ENCODE measurements around the gene BSCL2. TPM values are rescaled to one million over a fixed set of nuclear protein-coding genes. Genes with fewer than 3 reads are reported as not detected.

BSCL2 gene
- total and polyA plus RNA-seq, 7 donors, result 18.0 to 72.3 (median 46.8) TPM

GRCh38 chr11:62719302-62719978 lies 12.2 kb upstream of the BSCL2 start:
- intact Hi-C loops (cut with DNase I), result no loop called here
- Histone ChIP-seq H3K36me3 (peaks cover 84 to 99% (median 92%) of the 10 kb centered on the region in 4 donors), H3K27me3 (no peaks in the 10 kb centered on the region), H3K27ac (no peak overlapping the region), H3K4me3 (no peak overlapping the region), H3K9me3 (no peaks in the 10 kb centered on the region), H3K4me1 (peaks cover 0 to 18% (median 14%) of the 10 kb centered on the region in 4 donors)
- 77 to 81% methylated on average over 2 of the region's 2 CpGs for WGBS, 2 donors
- TF ChIP-seq, protein P1, sequence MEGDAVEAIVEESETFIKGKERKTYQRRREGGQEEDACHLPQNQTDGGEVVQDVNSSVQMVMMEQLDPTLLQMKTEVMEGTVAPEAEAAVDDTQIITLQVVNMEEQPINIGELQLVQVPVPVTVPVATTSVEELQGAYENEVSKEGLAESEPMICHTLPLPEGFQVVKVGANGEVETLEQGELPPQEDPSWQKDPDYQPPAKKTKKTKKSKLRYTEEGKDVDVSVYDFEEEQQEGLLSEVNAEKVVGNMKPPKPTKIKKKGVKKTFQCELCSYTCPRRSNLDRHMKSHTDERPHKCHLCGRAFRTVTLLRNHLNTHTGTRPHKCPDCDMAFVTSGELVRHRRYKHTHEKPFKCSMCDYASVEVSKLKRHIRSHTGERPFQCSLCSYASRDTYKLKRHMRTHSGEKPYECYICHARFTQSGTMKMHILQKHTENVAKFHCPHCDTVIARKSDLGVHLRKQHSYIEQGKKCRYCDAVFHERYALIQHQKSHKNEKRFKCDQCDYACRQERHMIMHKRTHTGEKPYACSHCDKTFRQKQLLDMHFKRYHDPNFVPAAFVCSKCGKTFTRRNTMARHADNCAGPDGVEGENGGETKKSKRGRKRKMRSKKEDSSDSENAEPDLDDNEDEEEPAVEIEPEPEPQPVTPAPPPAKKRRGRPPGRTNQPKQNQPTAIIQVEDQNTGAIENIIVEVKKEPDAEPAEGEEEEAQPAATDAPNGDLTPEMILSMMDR (IDR thresholded peaks at IDR 0.05), result no peak
- TF ChIP-seq POLR2A (IDR thresholded peaks at IDR 0.05) (no peak), EP300 (IDR thresholded peaks at IDR 0.05) (no peak), POLR2AphosphoS5 (IDR thresholded peaks at IDR 0.05) (no peak)
- DNase-seq, result no peak

- 90 to 96% methylated on average over 11 of the region's 11 CpGs for WGBS, 2 donors
- H3K4me3 ChIP-seq, result no peak overlapping the region
- TF ChIP-seq, protein P1 (IDR thresholded peaks at IDR 0.05), result no peak
- TF ChIP-seq EP300 (IDR thresholded peaks at IDR 0.05), result no peak
- TF ChIP-seq POLR2AphosphoS5 (IDR thresholded peaks at IDR 0.05), result no peak
- no peak for TF ChIP-seq POLR2A (IDR thresholded peaks at IDR 0.05)
- peaks cover 0 to 3% (median 0%) of the 10 kb centered on the region in 4 donors for H3K4me1 ChIP-seq
- H3K27ac ChIP-seq, result no peak overlapping the region
- no peaks in the 10 kb centered on the region for H3K9me3 ChIP-seq
- no peaks in the 10 kb centered on the region for H3K27me3 ChIP-seq
- peaks cover 78 to 99% (median 84%) of the 10 kb centered on the region in 4 donors for H3K36me3 ChIP-seq
- intact Hi-C loops (cut with DNase I), result no loop called here
- no peak for DNase-seq
These were observed 9.6 kb upstream of the BSCL2 start for GRCh38 chr11:62716816-62717215.

DNA sequence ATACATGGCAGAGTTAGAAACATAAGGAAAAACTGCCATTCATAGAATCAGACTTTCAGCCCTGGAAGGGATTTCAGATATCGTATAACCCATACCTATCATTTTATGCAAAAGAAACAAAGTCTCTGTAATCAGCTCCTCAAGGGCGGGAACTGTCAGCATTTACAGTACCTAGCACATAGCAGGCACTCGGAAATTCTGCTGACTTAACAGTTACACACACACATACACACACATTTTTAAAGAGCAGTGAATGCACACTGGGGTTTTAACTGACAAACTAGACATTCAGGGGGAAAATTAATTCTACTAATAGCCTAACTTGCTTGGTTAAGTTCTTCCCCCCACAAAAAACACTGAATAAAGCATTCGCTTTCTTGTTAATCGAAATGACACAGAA lies 9.0 kb upstream of the BSCL2 start:
- peaks cover 72 to 99% (median 82%) of the 10 kb centered on the region in 4 donors for H3K36me3 ChIP-seq
- no peak overlapping the region for H3K4me3 ChIP-seq
- no peak overlapping the region for H3K27ac ChIP-seq
- no peaks in the 10 kb centered on the region for H3K9me3 ChIP-seq
- H3K27me3 ChIP-seq, result no peaks in the 10 kb centered on the region
- intact Hi-C loops (cut with DNase I), result no loop called here
- TF ChIP-seq POLR2AphosphoS5 (IDR thresholded peaks at IDR 0.05), result no peak
- no peak for TF ChIP-seq EP300 (IDR thresholded peaks at IDR 0.05)
- no peak for TF ChIP-seq POLR2A (IDR thresholded peaks at IDR 0.05)
- TF ChIP-seq, protein P1 (IDR thresholded peaks at IDR 0.05), result no peak
- DNase-seq, result no peak
- H3K4me1 ChIP-seq, result no peaks in the 10 kb centered on the region
- WGBS, 2 donors, result 80 to 86% methylated on average over 5 of the region's 5 CpGs

DNA sequence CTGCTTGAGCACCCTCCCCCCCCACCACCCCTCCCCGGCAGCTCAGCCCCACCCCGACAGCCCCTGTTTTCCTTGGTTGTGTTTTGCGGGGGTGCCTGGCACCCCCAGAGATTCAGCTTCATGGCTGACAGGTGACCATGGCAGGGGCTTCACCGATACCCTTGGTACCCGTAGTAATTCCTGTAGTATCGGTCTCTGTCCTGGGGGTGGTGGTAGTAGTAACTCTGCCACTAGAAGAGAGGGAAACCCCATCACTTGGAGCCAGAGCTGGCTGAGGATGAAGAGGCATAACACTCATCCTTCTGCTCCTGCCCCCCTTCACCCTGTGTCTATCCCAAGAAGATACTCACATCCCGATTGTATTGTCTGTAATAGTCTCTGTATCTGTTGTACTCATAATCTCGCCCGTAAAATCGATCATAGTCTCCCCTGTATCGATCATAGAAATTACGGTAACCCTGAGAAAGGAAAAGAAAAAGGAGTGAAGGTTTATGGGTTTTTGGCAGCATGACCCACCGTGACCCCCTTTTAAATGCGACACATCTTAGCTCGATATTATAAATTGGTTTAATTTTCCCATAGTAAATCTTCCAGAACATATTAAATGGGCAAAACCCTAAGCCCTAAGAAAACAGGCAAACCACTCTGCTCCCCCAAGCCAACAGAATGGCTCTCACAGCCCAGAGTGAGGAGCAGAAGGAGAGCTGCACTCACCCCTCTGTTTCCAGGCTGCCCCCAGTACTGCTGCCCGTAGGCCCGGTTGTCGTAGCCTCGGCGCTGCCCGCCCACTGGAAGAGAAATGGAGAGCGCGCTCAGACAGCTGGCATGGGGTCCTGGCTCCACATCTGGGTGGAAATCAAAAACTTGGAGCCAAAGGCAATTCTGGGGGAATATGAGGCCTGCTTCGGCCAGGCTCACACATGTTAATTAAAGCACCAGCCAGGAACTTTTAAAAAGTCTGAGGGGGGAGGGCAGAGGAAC lies 8.2 kb upstream of the BSCL2 start:
- Histone ChIP-seq H3K27me3 (no peaks in the 10 kb centered on the region), H3K36me3 (peaks cover 65 to 99% (median 78%) of the 10 kb centered on the region in 4 donors), H3K4me3 (no peak overlapping the region), H3K9me3 (no peaks in the 10 kb centered on the region), H3K27ac (no peak overlapping the region), H3K4me1 (peaks cover 0 to 4% (median 2%) of the 10 kb centered on the region in 4 donors)
- intact Hi-C loops (cut with DNase I), result no loop called here
- TF ChIP-seq POLR2A (IDR thresholded peaks at IDR 0.05), result no peak
- WGBS, 2 donors, result 90 to 93% methylated on average over 24 of the region's 24 CpGs
- no peak for DNase-seq

DNA sequence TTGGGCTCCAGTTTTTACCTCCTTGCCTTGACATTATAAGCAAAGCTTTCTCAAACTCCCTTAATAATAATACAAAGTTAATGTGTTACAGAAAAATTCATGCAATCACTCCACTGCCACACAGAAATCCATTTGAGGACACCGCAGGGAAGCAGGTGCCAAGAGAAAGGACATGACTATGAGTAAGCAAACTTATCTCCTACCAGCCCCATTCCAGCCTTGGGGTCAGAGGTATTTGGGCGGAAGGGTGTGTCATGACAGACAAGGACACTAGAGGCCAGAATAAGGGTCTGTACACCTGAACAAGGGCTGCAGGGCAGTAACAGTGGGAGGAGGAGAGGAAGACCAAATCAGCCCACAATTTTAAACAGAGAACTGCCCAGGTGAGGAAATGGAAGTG lies 6.1 kb upstream of the BSCL2 start:
- TF ChIP-seq, protein P1 (IDR thresholded peaks at IDR 0.05), result no peak
- TF ChIP-seq EP300 (IDR thresholded peaks at IDR 0.05) (no peak), POLR2A (IDR thresholded peaks at IDR 0.05) (no peak), POLR2AphosphoS5 (IDR thresholded peaks at IDR 0.05) (no peak)
- Histone ChIP-seq H3K4me1 (peaks cover 0 to 17% (median 14%) of the 10 kb centered on the region in 4 donors), H3K4me3 (no peak overlapping the region), H3K27me3 (no peaks in the 10 kb centered on the region), H3K9me3 (no peaks in the 10 kb centered on the region), H3K36me3 (peaks cover 45 to 80% (median 60%) of the 10 kb centered on the region in 4 donors), H3K27ac (peak overlapping the region in 1 of 4 donors; percentile 14)
- 26 to 73% methylated on average over 2 of the region's 2 CpGs for WGBS, 2 donors
- intact Hi-C loops (cut with DNase I), result no loop called here
- DNase-seq, result no peak

Data from sigmoid colon (tissue), 7 donors.